ENCODE data around the gene SH3BGRL2. TPM values are rescaled to one million over a fixed set of nuclear protein-coding genes. Genes with fewer than 3 reads are reported as not detected.

SH3BGRL2 gene
- 10 to 100 TPM; 30.4 to 45.8 (median 39.7) TPM for polyA plus RNA-seq (ENCODE audit: insufficient read depth in 1 of 5, insufficient read length in 5 of 5, low replicate concordance in 1 of 5)
- long read RNA-seq, donor 1, full-length matches to known transcripts, result 23 of 93 reads
- long read RNA-seq, donor 1, partial matches to known transcripts, result 70 of 93 reads
- long read RNA-seq, donor 1, other reads (novel, unspliced or antisense), result 0 of 93 reads
- long read RNA-seq, donor 2, full-length matches to known transcripts, result 7 of 7 reads
- long read RNA-seq, donor 2, partial matches to known transcripts, result 0 of 7 reads
- long read RNA-seq, donor 2, other reads (novel, unspliced or antisense), result 0 of 7 reads
- long read RNA-seq, donor 3, full-length matches to known transcripts, result 8 of 8 reads
- long read RNA-seq, donor 3, partial matches to known transcripts, result 0 of 8 reads
- long read RNA-seq, donor 3, other reads (novel, unspliced or antisense), result 0 of 8 reads
- long read RNA-seq, donor 4, full-length matches to known transcripts, result 6 of 6 reads
- long read RNA-seq, donor 4, partial matches to known transcripts, result 0 of 6 reads
- long read RNA-seq, donor 4, other reads (novel, unspliced or antisense), result 0 of 6 reads
- long read RNA-seq, donor 5, full-length matches to known transcripts, result 17 of 17 reads
- long read RNA-seq, donor 5, partial matches to known transcripts, result 0 of 17 reads
- long read RNA-seq, donor 5, other reads (novel, unspliced or antisense), result 0 of 17 reads
- long read RNA-seq, donor 6, full-length matches to known transcripts, result 13 of 13 reads
- long read RNA-seq, donor 6, partial matches to known transcripts, result 0 of 13 reads
- long read RNA-seq, donor 6, other reads (novel, unspliced or antisense), result 0 of 13 reads
- long read RNA-seq, donor 7, full-length matches to known transcripts, result 8 of 16 reads
- long read RNA-seq, donor 7, partial matches to known transcripts, result 8 of 16 reads
- long read RNA-seq, donor 7, other reads (novel, unspliced or antisense), result 0 of 16 reads
- long read RNA-seq, donor 8, full-length matches to known transcripts, result 7 of 7 reads
- long read RNA-seq, donor 8, partial matches to known transcripts, result 0 of 7 reads
- long read RNA-seq, donor 8, other reads (novel, unspliced or antisense), result 0 of 7 reads

DNA sequence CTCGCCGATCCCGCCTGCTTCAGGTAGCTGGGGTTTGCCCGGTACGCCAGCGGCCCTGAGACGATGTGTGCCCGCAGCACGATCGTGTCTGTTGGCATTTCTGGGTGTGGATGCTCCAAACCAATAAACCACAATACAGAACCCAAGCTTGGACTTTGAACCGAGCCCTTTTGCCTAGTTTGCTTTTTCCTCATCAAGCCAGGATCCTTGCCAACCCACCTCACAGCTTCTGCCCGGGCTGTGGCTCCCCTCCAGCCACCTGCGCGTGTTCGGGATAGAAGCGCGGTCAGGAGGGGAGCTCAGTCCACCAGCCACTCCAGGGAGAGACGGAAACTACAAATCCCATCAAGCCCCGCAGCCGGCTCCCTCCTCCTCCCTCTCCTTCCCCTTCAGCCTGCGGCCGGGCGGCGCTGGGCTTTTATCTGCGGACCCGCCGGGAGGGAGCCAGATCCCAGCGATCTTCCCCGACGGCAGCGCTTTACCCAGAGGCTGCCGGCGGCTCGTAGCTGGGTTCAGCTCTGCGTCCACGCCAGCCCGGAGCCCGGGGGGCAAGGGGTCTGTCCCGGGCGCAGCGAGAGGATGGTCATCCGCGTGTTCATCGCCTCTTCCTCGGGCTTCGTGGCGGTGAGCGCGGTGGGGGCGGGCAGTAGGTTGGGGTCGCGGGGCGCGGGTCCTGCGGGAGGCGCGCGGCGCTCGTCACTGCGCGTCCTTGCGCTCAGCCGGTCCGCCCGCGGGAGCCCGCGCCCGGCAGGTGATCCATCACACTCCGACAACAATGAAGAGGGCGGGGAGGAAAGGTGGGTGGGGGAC, at the start of gene SH3BGRL2:
Gene SH3BGRL2 (plus strand): TSS at position 447 of the 810 bp plus-strand sequence. CDS start 133 bp downstream, at position 580.
- DNase-seq, result peak; percentile 67 to 73

DNA sequence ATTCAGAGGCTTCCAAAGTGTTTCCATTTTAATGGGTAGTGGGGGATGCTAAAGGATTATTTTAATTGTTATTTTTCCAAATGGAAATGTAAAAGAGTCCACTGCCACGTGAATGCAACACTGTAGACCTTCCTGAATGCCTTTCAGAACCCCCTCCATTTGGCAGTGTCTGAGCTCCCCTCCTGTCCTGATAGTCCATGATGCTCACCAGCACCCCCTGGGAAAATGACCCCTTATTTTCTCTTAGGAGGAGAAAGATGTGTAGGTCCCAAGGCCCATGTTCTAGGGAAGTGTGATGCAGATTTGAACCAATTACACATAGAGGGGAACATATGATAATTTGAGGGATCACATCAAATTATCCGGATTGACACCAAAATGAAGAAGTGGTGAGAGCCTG, 46.8 kb upstream of the SH3BGRL2 start:
- no peak for DNase-seq

DNA sequence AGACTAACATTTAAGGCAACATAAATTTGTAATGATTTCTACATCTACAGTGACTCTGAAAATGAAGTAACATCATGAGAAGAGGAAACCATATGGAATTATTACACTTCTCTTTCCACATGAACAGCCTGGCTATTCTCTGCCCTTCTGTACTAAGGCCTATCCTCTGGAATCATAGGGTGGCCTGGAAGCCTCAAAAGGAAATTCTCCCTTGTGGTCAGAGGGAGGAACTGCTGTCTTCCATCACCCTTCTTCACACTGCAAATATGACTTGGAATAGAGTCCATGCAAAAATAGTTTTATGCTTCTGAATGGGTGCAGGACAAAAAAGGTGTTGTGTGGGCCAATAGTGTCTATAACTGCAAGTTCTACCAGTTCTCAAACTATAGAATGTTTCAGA, 44.6 kb upstream of the SH3BGRL2 start:
- DNase-seq, result no peak

DNA sequence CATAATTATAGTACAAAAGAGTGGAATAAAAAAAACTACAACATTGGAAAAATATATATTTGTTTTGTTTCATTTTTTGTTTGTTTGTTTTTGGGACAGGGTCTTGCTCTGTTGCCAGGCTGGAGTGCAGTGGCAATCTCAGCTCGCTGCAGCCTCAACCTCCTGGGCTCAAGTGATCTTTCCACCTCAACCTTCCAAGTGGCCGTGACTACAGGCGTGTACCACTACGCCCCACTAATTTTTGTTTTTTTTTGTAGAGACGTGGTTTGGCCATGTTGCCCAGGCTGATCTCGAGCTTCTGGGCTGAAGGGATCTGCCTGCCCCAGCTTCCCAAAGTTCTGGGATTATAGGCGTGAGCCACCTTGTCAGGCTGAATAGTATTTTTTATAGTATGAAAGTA, 41.4 kb upstream of the SH3BGRL2 start:
- no peak for DNase-seq

DNA sequence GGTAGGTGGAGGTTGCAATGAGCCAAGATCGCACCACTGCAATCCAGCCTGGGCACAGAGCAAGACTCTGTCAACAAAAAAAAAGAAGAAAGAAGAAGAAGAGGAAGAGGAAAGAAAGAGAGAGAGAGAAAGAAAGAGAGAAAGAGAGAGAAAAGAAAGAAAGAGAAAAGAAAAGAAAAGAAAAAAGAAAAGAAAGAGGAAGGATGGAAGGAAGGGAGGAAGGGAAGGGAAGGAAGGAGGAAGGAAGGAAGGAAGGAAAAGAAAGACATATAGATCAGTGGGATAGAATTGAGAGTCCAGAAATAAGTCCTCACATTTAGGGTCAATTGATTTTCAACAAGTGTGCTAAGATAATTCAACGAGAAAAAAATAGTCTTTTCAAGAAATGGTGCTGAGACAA, 34.0 kb upstream of the SH3BGRL2 start:
- no peak for DNase-seq

DNA sequence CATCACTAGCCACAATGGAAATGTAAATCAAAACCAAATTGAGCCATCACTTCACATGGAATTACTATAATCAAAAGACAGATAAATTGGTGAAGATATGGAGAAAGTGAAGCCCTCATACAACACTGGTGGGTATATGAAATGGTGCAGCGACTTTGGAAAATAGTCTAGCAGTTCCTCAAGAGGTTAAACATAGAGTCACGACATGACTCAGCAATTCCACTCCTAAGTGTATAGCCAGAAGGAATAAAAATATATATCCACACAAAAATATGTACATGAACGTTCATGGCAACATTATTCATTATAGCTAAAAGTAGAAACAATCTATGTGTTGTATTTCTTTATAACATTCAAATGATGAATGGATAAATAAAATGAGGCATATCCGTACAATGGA, 33.1 kb upstream of the SH3BGRL2 start:
- no peak for DNase-seq

DNA sequence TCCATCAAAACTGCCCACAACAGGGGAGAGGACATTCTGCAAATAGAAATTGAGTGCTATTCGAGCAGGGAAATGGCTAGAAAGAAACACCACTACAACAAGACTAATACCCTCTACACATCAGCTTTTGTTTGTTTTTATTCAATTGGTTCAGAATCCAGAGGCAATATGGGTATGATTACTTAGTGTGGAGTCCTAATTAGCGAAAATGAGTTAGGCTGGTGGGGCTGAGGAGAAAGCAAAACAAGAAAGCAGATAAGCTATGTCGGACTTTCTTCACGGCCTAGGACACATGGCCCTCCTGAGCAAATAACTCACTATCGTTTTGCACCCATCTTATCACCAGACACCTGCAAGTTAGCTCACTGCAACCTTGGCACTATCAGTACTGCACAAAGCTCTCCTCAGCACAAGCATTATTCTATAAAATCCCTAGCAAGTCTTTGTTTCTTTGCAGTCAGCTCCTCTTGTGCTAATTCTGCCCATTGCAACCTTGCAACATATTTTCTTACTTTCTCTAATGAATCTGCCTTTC, 31.3 kb upstream of the SH3BGRL2 start:
- no peak for DNase-seq

DNA sequence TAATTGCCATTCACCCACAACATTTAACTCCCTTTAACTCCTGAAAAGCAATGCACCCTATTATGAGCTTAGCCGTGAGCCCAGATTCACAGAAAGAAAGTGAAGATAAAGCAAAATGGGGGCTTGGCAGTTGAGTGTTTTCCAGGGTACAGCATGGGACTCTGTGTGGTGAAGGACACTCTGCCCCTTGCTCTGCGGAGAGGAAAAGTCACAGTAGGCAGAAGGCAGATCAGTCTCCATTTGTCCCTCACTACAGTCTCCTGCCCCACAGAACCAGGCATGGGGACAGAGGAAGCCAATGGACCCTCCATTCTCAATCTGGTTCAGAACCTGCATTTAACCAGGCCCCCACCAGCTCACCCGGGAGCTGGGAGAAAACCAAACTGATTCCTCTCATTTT, 30.8 kb upstream of the SH3BGRL2 start:
- DNase-seq, result no peak

DNA sequence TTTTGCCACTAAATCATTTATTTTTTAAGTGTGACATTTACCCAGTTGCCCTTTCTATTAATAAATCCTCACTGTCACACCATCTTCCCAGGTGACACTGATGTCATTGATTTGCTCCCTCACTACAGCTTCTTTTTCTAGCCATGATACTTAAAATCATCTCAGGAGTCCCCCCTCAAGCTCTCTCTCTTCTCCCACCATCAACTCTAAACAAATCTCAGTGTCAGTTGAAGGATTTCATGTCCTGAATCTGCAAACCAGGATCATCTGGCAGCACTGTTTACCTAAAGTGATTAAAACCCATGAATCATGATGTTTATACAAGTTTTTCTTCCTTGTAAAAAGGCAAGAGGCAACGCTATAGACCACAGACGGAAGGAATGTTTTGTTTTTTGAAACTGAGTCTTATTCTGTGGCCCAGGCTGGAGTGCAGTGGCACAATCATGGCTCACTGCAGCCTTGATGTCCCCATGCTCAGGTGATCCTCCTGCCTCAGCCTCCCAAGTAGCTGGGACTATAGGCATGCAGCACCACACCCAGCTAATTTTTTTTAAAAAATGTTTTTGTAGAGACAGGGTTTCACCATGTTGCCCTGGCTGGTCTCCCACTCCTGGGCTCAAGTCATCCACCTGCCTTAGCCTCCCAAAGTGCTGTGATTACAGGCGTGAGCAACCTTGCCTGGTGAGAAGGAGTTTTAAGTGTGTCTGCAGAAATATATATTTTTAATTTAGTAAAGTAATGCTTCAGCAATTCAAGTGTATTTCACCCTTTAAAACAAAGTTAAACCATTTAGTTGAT, 30.1 kb upstream of the SH3BGRL2 start:
- no peak for DNase-seq

DNA sequence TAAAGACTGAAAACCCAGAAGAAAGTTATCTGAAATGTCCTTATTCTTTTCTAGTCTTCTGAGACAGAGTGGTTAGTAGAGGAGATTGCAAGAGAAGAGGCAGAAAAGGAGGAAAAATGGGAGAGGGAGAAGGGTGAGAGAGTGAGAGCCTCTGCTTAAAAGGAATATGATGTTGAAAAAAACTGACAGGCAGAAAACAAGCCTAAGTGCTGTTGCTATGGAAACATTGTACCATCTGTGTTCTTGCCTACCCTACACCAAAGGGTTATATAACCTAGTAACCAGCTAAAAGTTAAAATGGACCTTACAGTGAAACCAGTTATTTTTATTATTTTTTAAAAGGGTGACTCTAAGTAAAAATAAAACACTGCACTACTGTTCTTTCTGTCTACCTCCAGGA, 28.3 kb upstream of the SH3BGRL2 start:
- DNase-seq, result no peak

DNA sequence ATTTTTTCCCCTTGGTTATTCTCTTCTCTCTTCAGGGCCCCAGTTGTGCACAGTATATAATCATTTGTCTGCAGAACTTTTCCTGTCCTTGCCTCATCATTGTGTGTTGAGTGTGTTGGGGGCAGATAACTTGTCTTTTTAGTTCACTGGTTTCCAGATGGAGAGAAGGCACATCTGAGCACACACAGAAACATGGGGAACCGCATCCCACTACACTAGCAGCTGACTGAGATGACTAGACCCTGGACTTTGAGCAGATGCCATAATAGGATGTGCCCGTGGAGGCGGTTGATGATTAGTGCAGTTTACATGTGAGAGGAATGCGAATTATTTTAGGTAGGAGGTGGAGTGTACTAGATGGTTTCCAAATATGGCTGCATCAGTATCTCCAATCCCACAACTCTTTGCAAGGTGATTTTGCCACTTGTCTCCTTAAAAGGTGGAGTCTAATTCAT, 26.5 kb upstream of the SH3BGRL2 start:
- no peak for DNase-seq

DNA sequence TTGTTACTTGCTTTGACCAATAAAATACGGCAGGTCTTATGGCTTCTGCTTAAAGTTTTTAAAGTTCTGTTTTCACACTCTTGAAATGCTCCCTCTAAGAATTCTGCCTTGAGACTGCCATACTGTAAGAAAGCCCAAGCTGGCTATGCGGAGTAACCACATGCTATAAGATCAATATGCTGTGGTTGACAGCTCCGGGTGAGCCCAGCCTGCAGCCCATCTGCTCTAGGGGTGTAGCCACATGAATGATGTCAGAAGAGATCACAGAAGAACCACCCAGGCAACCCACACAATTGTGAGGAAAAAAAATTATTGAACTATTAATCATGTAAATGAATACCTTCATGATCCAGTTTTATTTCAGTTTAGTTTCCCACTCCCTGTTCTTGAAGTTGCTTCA, 26.1 kb upstream of the SH3BGRL2 start:
- no peak for DNase-seq

DNA sequence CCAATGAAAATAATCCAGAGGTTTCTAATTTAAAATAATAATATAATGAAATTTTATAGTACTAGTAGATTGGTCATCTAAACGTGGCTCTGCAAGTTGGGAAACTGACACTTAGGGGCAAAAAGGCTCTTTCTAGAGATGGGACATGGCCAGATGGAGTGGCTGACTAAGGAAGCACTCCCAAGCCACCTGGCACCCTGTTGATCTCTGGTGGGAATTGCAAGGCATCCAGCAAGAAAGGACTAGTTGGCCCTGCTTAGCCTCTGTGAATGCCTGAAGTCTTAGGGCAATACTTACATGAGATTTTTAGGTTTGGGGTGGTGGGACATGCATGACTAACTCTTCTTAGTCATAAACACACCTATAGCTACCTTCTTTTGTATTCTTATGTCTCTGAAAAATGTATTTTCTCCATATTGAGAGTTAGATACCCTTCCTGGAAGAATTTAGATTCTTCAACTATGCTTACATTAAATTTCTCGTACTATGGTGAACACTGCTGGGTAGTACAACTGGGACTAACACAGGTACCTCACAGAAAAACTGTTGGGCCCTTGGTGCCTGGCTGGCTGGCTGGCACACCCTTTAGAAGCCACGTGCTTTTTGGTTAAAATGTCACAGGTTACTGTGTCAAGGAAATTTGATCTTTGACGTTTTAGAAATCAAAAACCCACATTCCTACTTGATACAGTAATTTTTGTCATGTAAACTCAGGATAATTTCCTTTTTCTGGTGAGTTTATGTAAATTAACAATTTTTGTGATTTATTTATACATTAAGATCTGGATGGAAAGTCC, 25.0 kb upstream of the SH3BGRL2 start:
- DNase-seq, result no peak

DNA sequence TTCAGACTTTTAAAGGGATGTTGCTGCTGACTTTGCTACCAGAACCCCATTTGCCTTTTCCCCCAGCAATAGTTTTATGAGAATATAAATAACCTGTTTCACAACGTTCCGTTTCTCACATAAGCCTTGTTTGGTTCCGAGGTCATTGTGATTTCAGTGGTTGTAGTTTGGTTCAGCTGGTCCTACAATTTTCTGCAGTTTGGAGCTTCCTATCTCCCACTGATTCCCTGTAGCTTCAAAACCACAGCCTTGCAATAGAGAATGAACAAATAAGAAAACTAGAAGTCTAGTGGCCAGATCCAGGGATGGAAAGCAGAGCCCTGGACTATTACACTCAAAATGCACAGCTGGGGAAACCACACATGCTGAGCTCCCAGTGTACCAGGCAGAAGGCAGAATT, 24.1 kb upstream of the SH3BGRL2 start:
- no peak for DNase-seq

DNA sequence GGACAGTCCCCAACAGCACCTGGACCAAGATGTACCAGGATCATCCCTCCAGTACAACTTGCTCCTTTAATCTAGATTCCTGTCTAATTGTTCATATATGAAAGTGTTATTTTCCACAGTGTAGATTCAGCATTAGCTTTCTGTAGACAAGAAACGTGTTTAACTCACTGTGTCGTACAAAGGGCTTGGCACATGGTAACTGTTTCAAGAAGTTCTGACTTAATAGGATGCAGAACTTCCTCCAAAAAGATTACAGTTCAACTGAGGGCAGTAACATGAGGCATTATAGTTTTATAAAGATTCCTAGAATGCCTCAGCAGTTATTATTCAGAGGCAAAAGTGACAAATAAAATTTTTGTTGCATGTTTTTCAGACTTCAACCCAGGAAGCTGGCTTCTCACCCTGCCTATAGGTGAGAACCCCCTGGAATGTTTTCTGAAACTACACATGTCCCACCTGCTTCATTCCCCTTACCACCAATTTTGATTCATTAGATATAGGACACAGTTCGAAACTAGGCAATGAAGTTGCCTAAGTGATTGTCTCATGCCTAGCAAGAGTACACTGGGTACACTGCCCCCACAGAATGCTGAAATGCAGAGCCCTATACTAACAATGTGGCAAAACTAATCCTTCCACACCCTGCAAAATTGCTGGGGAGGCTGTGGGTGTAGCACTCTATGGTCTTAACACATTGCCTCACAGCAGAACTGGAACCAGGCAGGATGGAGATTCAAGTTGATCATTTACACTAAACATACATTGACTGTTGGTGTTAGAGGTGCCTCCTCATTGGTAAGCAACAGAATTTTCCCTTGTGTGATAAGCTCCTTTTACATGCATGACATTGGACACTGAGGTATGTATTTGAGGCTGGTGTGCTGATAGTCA, 22.6 kb upstream of the SH3BGRL2 start:
- DNase-seq, result no peak

DNA sequence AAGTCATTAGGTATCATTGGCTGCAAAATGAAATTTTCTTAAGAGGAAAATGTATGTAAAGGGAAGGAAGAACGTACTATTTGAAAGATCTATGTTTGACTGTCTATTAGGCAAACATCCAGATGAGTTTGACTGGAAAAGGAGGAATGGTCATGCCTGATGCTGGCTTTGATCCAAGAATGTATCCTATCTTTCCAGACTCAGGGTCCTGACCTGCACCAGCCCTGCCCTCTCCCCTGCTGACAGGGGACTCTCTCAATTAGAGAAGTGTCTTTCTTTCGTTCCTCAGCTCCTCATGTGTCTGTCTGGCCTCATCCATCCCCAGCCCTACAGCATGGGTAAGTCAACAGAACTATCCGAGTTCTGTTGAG, 21.9 kb upstream of the SH3BGRL2 start:
- no peak for DNase-seq

DNA sequence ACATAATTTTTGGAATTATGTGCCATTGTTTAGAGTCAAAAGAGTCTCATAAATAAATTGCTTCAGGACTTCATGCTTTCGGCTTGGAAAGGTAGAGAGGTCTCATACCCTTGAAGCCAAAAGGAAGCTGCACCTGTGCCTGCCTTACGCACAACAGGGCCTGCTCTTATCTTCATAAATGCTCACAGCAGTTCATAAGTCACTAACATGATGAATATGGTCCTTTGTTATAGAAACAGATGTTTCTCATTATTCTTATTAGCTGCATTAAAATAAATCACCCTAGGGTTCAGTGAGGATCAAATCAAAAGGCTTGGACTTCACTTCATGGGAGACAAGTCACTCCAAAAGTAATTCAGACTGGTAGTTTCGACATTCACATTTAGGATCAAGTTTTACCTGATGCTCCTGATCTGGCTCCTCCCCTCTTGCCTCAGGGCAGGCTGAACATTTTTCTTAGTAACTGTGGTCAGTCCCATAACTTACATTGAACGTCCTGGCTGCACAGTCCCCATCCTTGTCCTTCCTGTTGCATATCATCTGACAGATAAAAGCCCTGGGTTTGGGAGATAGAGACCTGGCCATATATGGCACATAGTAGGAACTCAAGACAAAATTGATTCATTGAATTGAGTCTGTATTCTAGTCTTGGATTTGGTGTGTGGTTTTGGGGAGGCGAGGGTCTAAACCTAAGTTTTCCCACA, 20.7 kb upstream of the SH3BGRL2 start:
- no peak for DNase-seq

DNA sequence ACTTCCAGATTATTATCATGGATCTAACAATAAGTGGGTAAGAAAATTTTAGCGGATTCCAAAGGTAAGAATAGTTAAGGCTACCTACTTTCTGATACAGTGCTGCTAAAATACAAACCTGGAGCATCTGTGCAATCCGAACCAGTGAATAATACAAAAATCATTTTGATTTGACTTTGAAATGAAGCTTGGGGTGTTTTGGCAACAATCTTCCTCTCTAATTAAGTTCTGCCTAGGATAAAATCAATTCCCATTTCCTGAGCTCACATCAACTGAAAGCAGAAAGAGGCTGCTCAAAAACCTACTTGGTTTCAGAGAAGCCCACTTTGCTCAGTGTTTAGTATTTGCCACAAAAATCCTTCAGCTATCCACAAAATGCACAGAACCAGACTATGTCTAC, 18.7 kb upstream of the SH3BGRL2 start:
- no peak for DNase-seq

Measured in right lung (tissue), 10 donors.